ENCODE measurements around the gene ARMC10. TPM values are rescaled to one million over a fixed set of nuclear protein-coding genes. Genes with fewer than 3 reads are reported as not detected.

ARMC10 gene
- total and polyA plus RNA-seq, 2 experiments from 2014 or later, result 43.4 to 48.2 TPM

DNA sequence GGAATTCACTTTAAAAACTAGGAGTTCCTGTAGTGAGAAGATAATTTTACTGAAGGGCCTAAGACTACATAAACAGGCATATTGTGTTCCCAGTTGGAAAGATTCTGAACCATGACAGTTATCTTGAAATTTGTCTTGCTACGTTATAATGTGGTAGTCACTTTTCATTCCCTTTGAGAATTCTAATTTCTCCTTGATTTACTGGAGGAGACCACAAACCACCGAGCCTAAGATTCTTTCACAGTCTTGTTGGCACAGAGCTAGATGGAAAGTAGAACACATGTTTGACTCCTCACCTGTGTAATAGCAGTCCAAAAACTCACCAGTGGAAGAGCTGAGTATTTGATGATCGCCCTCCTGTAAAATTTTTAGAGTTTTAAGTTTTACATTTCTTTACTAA lies 4.9 kb downstream of the ARMC10 start (continued):
- TF ChIP-seq, protein P1, sequence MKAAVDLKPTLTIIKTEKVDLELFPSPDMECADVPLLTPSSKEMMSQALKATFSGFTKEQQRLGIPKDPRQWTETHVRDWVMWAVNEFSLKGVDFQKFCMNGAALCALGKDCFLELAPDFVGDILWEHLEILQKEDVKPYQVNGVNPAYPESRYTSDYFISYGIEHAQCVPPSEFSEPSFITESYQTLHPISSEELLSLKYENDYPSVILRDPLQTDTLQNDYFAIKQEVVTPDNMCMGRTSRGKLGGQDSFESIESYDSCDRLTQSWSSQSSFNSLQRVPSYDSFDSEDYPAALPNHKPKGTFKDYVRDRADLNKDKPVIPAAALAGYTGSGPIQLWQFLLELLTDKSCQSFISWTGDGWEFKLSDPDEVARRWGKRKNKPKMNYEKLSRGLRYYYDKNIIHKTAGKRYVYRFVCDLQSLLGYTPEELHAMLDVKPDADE (IDR thresholded peaks at IDR 0.05), result no peak
- TF ChIP-seq STAT1 (IDR thresholded peaks at IDR 0.05; ENCODE audit: unreplicated experiment) (no peak), JUNB (IDR thresholded peaks at IDR 0.05; ENCODE audit: unreplicated experiment) (no peak), POLR2AphosphoS5 (IDR thresholded peaks at IDR 0.05; ENCODE audit: low read depth) (no peak)
- TF ChIP-seq, protein P2, sequence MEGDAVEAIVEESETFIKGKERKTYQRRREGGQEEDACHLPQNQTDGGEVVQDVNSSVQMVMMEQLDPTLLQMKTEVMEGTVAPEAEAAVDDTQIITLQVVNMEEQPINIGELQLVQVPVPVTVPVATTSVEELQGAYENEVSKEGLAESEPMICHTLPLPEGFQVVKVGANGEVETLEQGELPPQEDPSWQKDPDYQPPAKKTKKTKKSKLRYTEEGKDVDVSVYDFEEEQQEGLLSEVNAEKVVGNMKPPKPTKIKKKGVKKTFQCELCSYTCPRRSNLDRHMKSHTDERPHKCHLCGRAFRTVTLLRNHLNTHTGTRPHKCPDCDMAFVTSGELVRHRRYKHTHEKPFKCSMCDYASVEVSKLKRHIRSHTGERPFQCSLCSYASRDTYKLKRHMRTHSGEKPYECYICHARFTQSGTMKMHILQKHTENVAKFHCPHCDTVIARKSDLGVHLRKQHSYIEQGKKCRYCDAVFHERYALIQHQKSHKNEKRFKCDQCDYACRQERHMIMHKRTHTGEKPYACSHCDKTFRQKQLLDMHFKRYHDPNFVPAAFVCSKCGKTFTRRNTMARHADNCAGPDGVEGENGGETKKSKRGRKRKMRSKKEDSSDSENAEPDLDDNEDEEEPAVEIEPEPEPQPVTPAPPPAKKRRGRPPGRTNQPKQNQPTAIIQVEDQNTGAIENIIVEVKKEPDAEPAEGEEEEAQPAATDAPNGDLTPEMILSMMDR (conservative IDR thresholded peaks at IDR 0.05; ENCODE audit: low read depth in 2 of 2), result no peak

DNA sequence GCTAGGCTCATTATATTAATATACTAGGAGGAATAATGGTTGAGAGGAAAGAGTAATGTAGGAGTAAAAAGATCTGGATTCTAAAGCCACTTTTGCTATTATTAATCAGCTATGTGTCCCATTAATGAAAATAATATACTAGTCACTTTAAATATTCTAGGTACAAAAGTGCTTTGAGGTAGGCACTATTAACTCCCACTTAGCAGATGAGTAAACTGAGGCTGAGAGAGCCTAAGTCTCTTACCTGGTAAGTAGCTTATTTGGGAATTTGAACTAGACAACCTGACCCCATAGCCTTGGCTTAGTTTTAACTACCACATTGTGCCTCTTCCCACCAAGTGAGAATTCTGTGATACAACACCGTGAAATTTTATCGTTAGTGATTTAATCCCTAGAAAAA lies 6.0 kb downstream of the ARMC10 start:
- DNase-seq (ENCODE audit: low spot score) (no peak), ATAC-seq (no peak)
- Histone ChIP-seq H3K4me1 (ENCODE audit: insufficient read depth) (peaks cover 19% of the 10 kb centered on the region), H3K4me3 (no peak overlapping the region), H3K4me2 (no peak overlapping the region), H4K20me1 (replicated peaks; ENCODE audit: insufficient read depth) (no peaks in the 10 kb centered on the region), H3K36me3 (ENCODE audit: insufficient read depth) (peaks cover 17% of the 10 kb centered on the region; the same call in 1 of the 2 replicates), H3F3A (replicated peaks; ENCODE audit: low read depth) (no peaks in the 10 kb centered on the region), H3K79me2 (replicated peaks; ENCODE audit: insufficient read depth) (peaks cover 72% of the 10 kb centered on the region), H3K27me3 (ENCODE audit: insufficient read depth) (no peaks in the 10 kb centered on the region), H3K27ac (ENCODE audit: low read depth) (no peak overlapping the region), H2AFZ (no peak overlapping the region), H3K9me2 (ENCODE audit: insufficient read depth) (no peaks in the 10 kb centered on the region)
- peaks cover 19% of the 10 kb centered on the region for H3K4me1 Mint-ChIP-seq
- no peak overlapping the region for H3K27ac Mint-ChIP-seq
- no peaks in the 10 kb centered on the region for H3K9me3 Mint-ChIP-seq
- no peak overlapping the region for H3K4me3 Mint-ChIP-seq
- peaks cover 4% of the 10 kb centered on the region for H3K27me3 Mint-ChIP-seq (ENCODE audit: insufficient read depth, low read depth, poor library complexity)
- TF ChIP-seq NANOG (IDR thresholded peaks at IDR 0.05; ENCODE audit: borderline replicate concordance), result no peak
- TF ChIP-seq ZNF331 (CRISPR knock-in tag; IDR thresholded peaks at IDR 0.05; ENCODE audit: low read depth), result no peak
- TF ChIP-seq, protein P2 (conservative IDR thresholded peaks at IDR 0.05; ENCODE audit: low read depth in 2 of 2), result no peak
- TF ChIP-seq, protein P3, sequence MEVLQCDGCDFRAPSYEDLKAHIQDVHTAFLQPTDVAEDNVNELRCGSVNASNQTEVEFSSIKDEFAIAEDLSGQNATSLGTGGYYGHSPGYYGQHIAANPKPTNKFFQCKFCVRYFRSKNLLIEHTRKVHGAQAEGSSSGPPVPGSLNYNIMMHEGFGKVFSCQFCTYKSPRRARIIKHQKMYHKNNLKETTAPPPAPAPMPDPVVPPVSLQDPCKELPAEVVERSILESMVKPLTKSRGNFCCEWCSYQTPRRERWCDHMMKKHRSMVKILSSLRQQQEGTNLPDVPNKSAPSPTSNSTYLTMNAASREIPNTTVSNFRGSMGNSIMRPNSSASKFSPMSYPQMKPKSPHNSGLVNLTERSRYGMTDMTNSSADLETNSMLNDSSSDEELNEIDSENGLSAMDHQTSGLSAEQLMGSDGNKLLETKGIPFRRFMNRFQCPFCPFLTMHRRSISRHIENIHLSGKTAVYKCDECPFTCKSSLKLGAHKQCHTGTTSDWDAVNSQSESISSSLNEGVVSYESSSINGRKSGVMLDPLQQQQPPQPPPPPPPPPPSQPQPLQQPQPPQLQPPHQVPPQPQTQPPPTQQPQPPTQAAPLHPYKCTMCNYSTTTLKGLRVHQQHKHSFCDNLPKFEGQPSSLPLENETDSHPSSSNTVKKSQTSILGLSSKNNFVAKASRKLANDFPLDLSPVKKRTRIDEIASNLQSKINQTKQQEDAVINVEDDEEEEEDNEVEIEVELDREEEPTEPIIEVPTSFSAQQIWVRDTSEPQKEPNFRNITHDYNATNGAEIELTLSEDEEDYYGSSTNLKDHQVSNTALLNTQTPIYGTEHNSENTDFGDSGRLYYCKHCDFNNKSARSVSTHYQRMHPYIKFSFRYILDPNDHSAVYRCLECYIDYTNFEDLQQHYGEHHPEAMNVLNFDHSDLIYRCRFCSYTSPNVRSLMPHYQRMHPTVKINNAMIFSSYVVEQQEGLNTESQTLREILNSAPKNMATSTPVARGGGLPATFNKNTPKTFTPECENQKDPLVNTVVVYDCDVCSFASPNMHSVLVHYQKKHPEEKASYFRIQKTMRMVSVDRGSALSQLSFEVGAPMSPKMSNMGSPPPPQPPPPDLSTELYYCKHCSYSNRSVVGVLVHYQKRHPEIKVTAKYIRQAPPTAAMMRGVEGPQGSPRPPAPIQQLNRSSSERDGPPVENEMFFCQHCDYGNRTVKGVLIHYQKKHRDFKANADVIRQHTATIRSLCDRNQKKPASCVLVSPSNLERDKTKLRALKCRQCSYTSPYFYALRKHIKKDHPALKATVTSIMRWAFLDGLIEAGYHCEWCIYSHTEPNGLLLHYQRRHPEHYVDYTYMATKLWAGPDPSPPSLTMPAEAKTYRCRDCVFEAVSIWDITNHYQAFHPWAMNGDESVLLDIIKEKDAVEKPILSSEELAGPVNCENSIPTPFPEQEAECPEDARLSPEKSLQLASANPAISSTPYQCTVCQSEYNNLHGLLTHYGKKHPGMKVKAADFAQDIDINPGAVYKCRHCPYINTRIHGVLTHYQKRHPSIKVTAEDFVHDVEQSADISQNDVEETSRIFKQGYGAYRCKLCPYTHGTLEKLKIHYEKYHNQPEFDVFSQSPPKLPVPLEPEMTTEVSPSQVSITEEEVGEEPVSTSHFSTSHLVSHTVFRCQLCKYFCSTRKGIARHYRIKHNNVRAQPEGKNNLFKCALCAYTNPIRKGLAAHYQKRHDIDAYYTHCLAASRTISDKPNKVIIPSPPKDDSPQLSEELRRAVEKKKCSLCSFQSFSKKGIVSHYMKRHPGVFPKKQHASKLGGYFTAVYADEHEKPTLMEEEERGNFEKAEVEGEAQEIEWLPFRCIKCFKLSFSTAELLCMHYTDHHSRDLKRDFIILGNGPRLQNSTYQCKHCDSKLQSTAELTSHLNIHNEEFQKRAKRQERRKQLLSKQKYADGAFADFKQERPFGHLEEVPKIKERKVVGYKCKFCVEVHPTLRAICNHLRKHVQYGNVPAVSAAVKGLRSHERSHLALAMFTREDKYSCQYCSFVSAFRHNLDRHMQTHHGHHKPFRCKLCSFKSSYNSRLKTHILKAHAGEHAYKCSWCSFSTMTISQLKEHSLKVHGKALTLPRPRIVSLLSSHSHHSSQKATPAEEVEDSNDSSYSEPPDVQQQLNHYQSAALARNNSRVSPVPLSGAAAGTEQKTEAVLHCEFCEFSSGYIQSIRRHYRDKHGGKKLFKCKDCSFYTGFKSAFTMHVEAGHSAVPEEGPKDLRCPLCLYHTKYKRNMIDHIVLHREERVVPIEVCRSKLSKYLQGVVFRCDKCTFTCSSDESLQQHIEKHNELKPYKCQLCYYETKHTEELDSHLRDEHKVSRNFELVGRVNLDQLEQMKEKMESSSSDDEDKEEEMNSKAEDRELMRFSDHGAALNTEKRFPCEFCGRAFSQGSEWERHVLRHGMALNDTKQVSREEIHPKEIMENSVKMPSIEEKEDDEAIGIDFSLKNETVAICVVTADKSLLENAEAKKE (CRISPR knock-in tag; IDR thresholded peaks at IDR 0.05), result no peak
- no peak for TF ChIP-seq POLR2AphosphoS5 (IDR thresholded peaks at IDR 0.05; ENCODE audit: low read depth)
- no peak for TF ChIP-seq EZH2 (IDR thresholded peaks at IDR 0.05; ENCODE audit: low read depth, unreplicated experiment)
- TF ChIP-seq JUNB (IDR thresholded peaks at IDR 0.05; ENCODE audit: unreplicated experiment), result no peak
- H3K36me3 Mint-ChIP-seq (ENCODE audit: low read depth), result peaks cover 17% of the 10 kb centered on the region; the same call in 2 of the 3 replicates
